ENCODE measurements around the gene PER2. TPM values are rescaled to one million over a fixed set of nuclear protein-coding genes. Genes with fewer than 3 reads are reported as not detected.

The PER2 gene
- polyA plus RNA-seq, 2 of the 4 experiments (the other 2 are of a cell fraction): 3.4 to 8.5 TPM

GRCh38 chr2:238267341-238267710 is 21.1 kb downstream of the PER2 start:
- peak overlapping the region; percentile 25 to 53; a peak in 3 of 6 replicates for H3K27ac ChIP-seq
- ATAC-seq (peak; percentile 11 to 13; a peak in 3 of 6 replicates), FAIRE-seq (no peak), DNase-seq (ENCODE audit: low read depth in 1 of 2, low spot score in 1 of 2) (no peak)
- no peak overlapping the region for H3K4me2 ChIP-seq
- H3K4me1 ChIP-seq: peaks cover 18% of the 10 kb centered on the region
- ChIA-PET POLR2A (no interaction called here), CTCF (interaction anchor here (1.0 to 6.6 kb wide), 4 partner anchors 11 to 41 kb away, joined by 4 to 58 read pairs (median 7); partner anchors contain the start of gene PER2)
- H3K4me3 ChIP-seq: no peak overlapping the region
- TF ChIP-seq, protein P1, sequence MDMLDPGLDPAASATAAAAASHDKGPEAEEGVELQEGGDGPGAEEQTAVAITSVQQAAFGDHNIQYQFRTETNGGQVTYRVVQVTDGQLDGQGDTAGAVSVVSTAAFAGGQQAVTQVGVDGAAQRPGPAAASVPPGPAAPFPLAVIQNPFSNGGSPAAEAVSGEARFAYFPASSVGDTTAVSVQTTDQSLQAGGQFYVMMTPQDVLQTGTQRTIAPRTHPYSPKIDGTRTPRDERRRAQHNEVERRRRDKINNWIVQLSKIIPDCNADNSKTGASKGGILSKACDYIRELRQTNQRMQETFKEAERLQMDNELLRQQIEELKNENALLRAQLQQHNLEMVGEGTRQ (IDR thresholded peaks at IDR 0.05): no peak
- TF ChIP-seq MAFK (IDR thresholded peaks at IDR 0.05; ENCODE audit: partially characterized antibody) (no peak), HMGXB4 (CRISPR knock-in tag; IDR thresholded peaks at IDR 0.05; ENCODE audit: borderline replicate concordance) (no peak), PHF8 (IDR thresholded peaks at IDR 0.05; ENCODE audit: borderline replicate concordance, low read depth) (no peak), JUNB (IDR thresholded peaks at IDR 0.05) (no peak)
- TF ChIP-seq, protein P2, sequence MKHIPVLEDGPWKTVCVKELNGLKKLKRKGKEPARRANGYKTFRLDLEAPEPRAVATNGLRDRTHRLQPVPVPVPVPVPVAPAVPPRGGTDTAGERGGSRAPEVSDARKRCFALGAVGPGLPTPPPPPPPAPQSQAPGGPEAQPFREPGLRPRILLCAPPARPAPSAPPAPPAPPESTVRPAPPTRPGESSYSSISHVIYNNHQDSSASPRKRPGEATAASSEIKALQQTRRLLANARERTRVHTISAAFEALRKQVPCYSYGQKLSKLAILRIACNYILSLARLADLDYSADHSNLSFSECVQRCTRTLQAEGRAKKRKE (CRISPR knock-in tag; IDR thresholded peaks at IDR 0.05; ENCODE audit: low read depth): no peak
- 89% methylated on average over 1 of the region's 1 CpG for WGBS (ENCODE audit: missing lambda C conversion rate)
- no peaks in the 10 kb centered on the region for H3K9me3 ChIP-seq

GRCh38 chr2:238265605-238266004 is 22.8 kb downstream of the PER2 start:
- POLR2A ChIA-PET: no interaction called here
- TF ChIP-seq ZC3H11A (IDR thresholded peaks at IDR 0.05): no peak
- no peak for TF ChIP-seq MAZ (IDR thresholded peaks at IDR 0.05; ENCODE audit: borderline replicate concordance, low read depth, low read length)
- no peak for TF ChIP-seq CHD4 (IDR thresholded peaks at IDR 0.05; ENCODE audit: borderline replicate concordance)
- TF ChIP-seq NFE2L2 (conservative IDR thresholded peaks at IDR 0.05; ENCODE audit: low read length): no peak
- no peak for TF ChIP-seq ESRRA (IDR thresholded peaks at IDR 0.05; ENCODE audit: borderline replicate concordance, low read length)
- TF ChIP-seq HOXA7 (CRISPR knock-in tag; IDR thresholded peaks at IDR 0.05): no peak
- TF ChIP-seq KDM5A (IDR thresholded peaks at IDR 0.05): no peak
- no peak for TF ChIP-seq EHMT2 (IDR thresholded peaks at IDR 0.05; ENCODE audit: low read depth)
- TF ChIP-seq, protein P3, sequence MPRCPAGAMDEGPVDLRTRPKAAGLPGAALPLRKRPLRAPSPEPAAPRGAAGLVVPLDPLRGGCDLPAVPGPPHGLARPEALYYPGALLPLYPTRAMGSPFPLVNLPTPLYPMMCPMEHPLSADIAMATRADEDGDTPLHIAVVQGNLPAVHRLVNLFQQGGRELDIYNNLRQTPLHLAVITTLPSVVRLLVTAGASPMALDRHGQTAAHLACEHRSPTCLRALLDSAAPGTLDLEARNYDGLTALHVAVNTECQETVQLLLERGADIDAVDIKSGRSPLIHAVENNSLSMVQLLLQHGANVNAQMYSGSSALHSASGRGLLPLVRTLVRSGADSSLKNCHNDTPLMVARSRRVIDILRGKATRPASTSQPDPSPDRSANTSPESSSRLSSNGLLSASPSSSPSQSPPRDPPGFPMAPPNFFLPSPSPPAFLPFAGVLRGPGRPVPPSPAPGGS (IDR thresholded peaks at IDR 0.05): no peak
- TF ChIP-seq KDM1A (IDR thresholded peaks at IDR 0.05; ENCODE audit: low read depth): no peak
- TF ChIP-seq, protein P4, sequence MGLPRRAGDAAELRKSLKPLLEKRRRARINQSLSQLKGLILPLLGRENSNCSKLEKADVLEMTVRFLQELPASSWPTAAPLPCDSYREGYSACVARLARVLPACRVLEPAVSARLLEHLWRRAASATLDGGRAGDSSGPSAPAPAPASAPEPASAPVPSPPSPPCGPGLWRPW (IDR thresholded peaks at IDR 0.05): no peak
- TF ChIP-seq HEYL (CRISPR knock-in tag; IDR thresholded peaks at IDR 0.05): no peak
- no peak for TF ChIP-seq NR3C1 (IDR thresholded peaks at IDR 0.05)
- no peak for TF ChIP-seq RAD21 (conservative IDR thresholded peaks at IDR 0.05 in 1 of 2, IDR thresholded peaks at IDR 0.05 in 1 of 2)
- TF ChIP-seq HMGXB4 (CRISPR knock-in tag; IDR thresholded peaks at IDR 0.05; ENCODE audit: borderline replicate concordance): no peak
- TF ChIP-seq, protein P2 (CRISPR knock-in tag; IDR thresholded peaks at IDR 0.05; ENCODE audit: low read depth): no peak
- TF ChIP-seq BHLHE40 (IDR thresholded peaks at IDR 0.05; ENCODE audit: low read depth, low read length): no peak
- no peak for TF ChIP-seq RFX5 (IDR thresholded peaks at IDR 0.05)
- no peak for TF ChIP-seq PHF8 (IDR thresholded peaks at IDR 0.05; ENCODE audit: borderline replicate concordance, low read depth)
- TF ChIP-seq MAX (IDR thresholded peaks at IDR 0.05): no peak
- DNase-seq (ENCODE audit: low read depth in 1 of 2, low spot score in 1 of 2) (no peak), FAIRE-seq (no peak), ATAC-seq (no peak)
- Histone ChIP-seq H3K4me1 (peaks cover 24% of the 10 kb centered on the region), H3K4me2 (no peak overlapping the region), H3K4me3 (no peak overlapping the region), H3K27ac (no peak overlapping the region), H3K9me3 (no peaks in the 10 kb centered on the region)
- WGBS (ENCODE audit: missing lambda C conversion rate): 85% methylated on average over 11 of the region's 11 CpGs
- CTCF ChIA-PET: interaction anchor here (0.7 to 14.1 kb wide), 9 partner anchors 11 to 520 kb away, joined by 3 to 351 read pairs (median 5); partner anchors contain the start of gene PER2

All from A549 (cell line).